Neural cell (in vitro differentiated cells): Measurements from ENCODE around the gene DCC. TPM values are rescaled to one million over a fixed set of nuclear protein-coding genes. Genes with fewer than 3 reads are reported as not detected.

Experiments used
- H2AFZ ChIP-seq: fragments of 200-600, 300-800 bp; sonication (generic), shearing (Covaris generic); 2 replicates; pipeline ENCODE4 v1.6.0; 2014; ENCODE audit warnings: low read depth, mild to moderate bottlenecking, antibody characterized with exemption, low read length, moderate library complexity
- H3F3A ChIP-seq: fragments of 200-600 bp; shearing (Covaris generic); 2 replicates; pipeline ENCODE4 v1.6.1; 2016; ENCODE audit warnings: mild to moderate bottlenecking, moderate library complexity, mixed read lengths, antibody characterized with exemption, low read length; ENCODE audit not compliant: insufficient read depth, poor library complexity, severe bottlenecking
- H3K27ac ChIP-seq: fragments of 200-600, 300-800 bp; sonication (generic), shearing (Covaris generic); 2 replicates; pipeline ENCODE4 v1.5.1; 2014; ENCODE audit warnings: mild to moderate bottlenecking, low read length, moderate library complexity
- H3K27me3 ChIP-seq: fragments of 300-800, 200-600 bp; sonication (generic), shearing (Covaris generic); 2 replicates; pipeline ENCODE4 v1.6.0; 2014; ENCODE audit warnings: mild to moderate bottlenecking, low read depth, low read length, moderate library complexity; ENCODE audit not compliant: insufficient read depth
- H3K36me3 ChIP-seq: fragments of 300-800, 200-600 bp; sonication (generic), shearing (Covaris generic); 2 replicates; pipeline ENCODE4 v1.5.1; 2014; ENCODE audit warnings: mild to moderate bottlenecking, antibody characterized with exemption, low read length, moderate library complexity; ENCODE audit not compliant: insufficient read depth
- H3K4me2 ChIP-seq: fragments of 300-800, 200-600 bp; sonication (generic), shearing (Covaris generic); 2 replicates; pipeline ENCODE4 v1.6.0; 2014; ENCODE audit warnings: mild to moderate bottlenecking, low read length
- H3K4me3 ChIP-seq: fragments of 300-800, 200-600 bp; sonication (generic), shearing (Covaris generic); 2 replicates; pipeline ENCODE4 v1.5.1; 2014; ENCODE audit warnings: mild to moderate bottlenecking, low read length, moderate library complexity
- H3K79me2 ChIP-seq: fragments of 200-600 bp; shearing (Covaris generic); replicated peaks from 2 replicates; pipeline ENCODE4 v1.6.0; 2014; ENCODE audit warnings: mild to moderate bottlenecking, low read length, moderate library complexity; ENCODE audit not compliant: insufficient read depth
- H3K9ac ChIP-seq: fragments of 300-800, 200-600 bp; sonication (generic), shearing (Covaris generic); 2 replicates; pipeline ENCODE4 v1.6.1; 2016; ENCODE audit warnings: mild to moderate bottlenecking, low read length, mixed read lengths
- H3K9me2 ChIP-seq: fragments of 200-600 bp; shearing (Covaris generic); 2 replicates; pipeline ENCODE4 v1.6.1; 2016; ENCODE audit warnings: mild to moderate bottlenecking, low read length, mixed read lengths; ENCODE audit not compliant: insufficient read depth
- H3K9me3 ChIP-seq: fragments of 200-600, 300-800 bp; sonication (generic), shearing (Covaris generic); 2 replicates; pipeline ENCODE4 v1.6.1; 2016; ENCODE audit warnings: mild to moderate bottlenecking, mixed run types, low read length, moderate library complexity, mixed read lengths
- H4K20me1 ChIP-seq: fragments of 200-600 bp; shearing (Covaris generic); 2 replicates; pipeline ENCODE4 v1.6.1; 2016; ENCODE audit warnings: mild to moderate bottlenecking, mixed run types; ENCODE audit not compliant: insufficient read depth
- EP300 ChIP-seq: fragments of 450-650 bp; conservative IDR thresholded peaks from 2 replicates; pipeline ENCODE4 v1.6.1; 2014; ENCODE audit warnings: antibody characterized with exemption, mild to moderate bottlenecking, moderate library complexity; ENCODE audit not compliant: poor library complexity, severe bottlenecking
- EZH2 ChIP-seq: fragments of 200-600, 300-800 bp; shearing (Covaris generic), sonication (generic); IDR thresholded peaks from 2 replicates; pipeline ENCODE4 v1.6.1; 2014; ENCODE audit warnings: antibody characterized with exemption, low read length, borderline replicate concordance, mild to moderate bottlenecking; ENCODE audit not compliant: insufficient read depth, poor library complexity, severe bottlenecking
- MXI1 ChIP-seq: fragments of 450-650 bp; conservative IDR thresholded peaks from 2 replicates; pipeline ENCODE4 v1.6.1; 2014; ENCODE audit warnings: antibody characterized with exemption, mild to moderate bottlenecking; ENCODE audit not compliant: poor library complexity, severe bottlenecking
- POLR2AphosphoS5 ChIP-seq: IDR thresholded peaks from 2 replicates; pipeline ENCODE4 v1.6.1; 2012
- RAD21 ChIP-seq: fragments of 450-650 bp; conservative IDR thresholded peaks from 2 replicates; pipeline ENCODE4 v1.6.1; 2014; ENCODE audit warnings: antibody characterized with exemption, mild to moderate bottlenecking, moderate library complexity
- SMC3 ChIP-seq: fragments of 450-650 bp; conservative IDR thresholded peaks from 2 replicates; pipeline ENCODE4 v1.6.1; 2014; ENCODE audit warnings: antibody characterized with exemption, mild to moderate bottlenecking, moderate library complexity; ENCODE audit not compliant: poor library complexity
- TAF1 ChIP-seq: IDR thresholded peaks from 2 replicates; pipeline ENCODE4 v1.6.1; 2012; ENCODE audit warnings: low read depth
- polyA plus RNA-seq: library from polyadenylated mRNA; depleted of rRNA; stranded (reverse); fragments of >200 nt; gene quantifications from 2 replicates; pipeline ENCODE4 v1.2.3, GENCODE V29; 2014
- TF ChIP-seq, protein P1 (sequence below): IDR thresholded peaks from 2 replicates; pipeline ENCODE4 v1.6.1; 2012; ENCODE audit warnings: borderline replicate concordance
- TF ChIP-seq, protein P2 (sequence below): fragments of 450-650 bp; IDR thresholded peaks from 2 replicates; pipeline ENCODE4 v1.5.1; 2014; ENCODE audit warnings: antibody characterized with exemption, mild to moderate bottlenecking, moderate library complexity; ENCODE audit not compliant: poor library complexity, severe bottlenecking

DCC gene
- polyA plus RNA-seq, 1 donor from 2014 or later = 40.7 TPM

DNA sequence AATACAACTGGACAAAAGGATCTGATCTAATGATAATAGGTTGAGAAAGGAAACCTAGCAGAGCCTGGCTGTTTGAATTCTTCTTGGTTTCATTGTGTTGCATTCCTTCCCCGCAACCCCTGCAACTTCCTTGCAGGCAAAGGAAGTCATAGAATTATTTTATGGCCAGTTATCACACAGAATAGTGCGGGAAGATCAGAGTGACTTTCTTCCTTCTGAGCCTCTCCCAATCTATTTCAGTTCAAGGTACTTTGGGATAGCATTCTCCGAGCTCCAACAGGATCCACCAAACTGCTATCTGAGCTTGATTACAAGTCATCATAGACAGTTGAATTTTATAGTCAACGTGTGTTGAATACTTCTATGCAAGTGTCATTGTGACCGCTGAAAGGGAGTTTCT is 441.1 kb downstream of the DCC start:
- Histone ChIP-seq H3K9me3 (no peaks in the 10 kb centered on the region), H3K27me3 (no peaks in the 10 kb centered on the region)

DNA sequence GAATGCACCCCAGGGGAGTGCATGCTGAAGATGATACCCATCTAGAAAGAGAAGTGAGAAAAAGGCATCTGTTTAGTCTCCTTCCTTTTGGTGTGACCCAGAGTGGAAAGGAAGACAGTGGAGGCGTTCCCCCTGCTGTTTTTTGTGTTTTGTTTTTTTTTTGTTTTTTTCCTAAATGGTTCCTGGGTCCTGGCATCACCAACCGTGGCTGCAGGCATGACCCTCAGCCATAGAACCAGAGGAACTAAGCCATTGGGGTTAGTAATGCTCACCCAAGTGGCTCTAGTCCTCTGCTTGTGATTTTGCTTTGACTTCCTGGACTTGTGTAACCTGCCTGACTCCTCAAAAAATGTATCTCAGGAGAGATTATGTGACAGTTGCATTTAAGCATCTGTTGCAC is 451.3 kb downstream of the DCC start:
- H3K27ac ChIP-seq = no peak overlapping the region
- H2AFZ ChIP-seq = no peak overlapping the region
- no peak overlapping the region for H3K4me2 ChIP-seq
- no peak overlapping the region for H3K9ac ChIP-seq
- no peaks in the 10 kb centered on the region for H3K27me3 ChIP-seq
- H3F3A ChIP-seq = no peaks in the 10 kb centered on the region
- H3K79me2 ChIP-seq = peaks cover 6% of the 10 kb centered on the region
- H4K20me1 ChIP-seq = no peaks in the 10 kb centered on the region
- TF ChIP-seq EP300 = no peak
- TF ChIP-seq, protein P1, sequence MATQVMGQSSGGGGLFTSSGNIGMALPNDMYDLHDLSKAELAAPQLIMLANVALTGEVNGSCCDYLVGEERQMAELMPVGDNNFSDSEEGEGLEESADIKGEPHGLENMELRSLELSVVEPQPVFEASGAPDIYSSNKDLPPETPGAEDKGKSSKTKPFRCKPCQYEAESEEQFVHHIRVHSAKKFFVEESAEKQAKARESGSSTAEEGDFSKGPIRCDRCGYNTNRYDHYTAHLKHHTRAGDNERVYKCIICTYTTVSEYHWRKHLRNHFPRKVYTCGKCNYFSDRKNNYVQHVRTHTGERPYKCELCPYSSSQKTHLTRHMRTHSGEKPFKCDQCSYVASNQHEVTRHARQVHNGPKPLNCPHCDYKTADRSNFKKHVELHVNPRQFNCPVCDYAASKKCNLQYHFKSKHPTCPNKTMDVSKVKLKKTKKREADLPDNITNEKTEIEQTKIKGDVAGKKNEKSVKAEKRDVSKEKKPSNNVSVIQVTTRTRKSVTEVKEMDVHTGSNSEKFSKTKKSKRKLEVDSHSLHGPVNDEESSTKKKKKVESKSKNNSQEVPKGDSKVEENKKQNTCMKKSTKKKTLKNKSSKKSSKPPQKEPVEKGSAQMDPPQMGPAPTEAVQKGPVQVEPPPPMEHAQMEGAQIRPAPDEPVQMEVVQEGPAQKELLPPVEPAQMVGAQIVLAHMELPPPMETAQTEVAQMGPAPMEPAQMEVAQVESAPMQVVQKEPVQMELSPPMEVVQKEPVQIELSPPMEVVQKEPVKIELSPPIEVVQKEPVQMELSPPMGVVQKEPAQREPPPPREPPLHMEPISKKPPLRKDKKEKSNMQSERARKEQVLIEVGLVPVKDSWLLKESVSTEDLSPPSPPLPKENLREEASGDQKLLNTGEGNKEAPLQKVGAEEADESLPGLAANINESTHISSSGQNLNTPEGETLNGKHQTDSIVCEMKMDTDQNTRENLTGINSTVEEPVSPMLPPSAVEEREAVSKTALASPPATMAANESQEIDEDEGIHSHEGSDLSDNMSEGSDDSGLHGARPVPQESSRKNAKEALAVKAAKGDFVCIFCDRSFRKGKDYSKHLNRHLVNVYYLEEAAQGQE = no peak
- H3K9me2 ChIP-seq = no peaks in the 10 kb centered on the region
- peaks cover 10% of the 10 kb centered on the region for H3K9me3 ChIP-seq
- H3K4me3 ChIP-seq = no peak overlapping the region
- no peaks in the 10 kb centered on the region for H3K36me3 ChIP-seq

More for the DNA sequence above, 441.1 kb downstream of the DCC start:
- H3F3A ChIP-seq = no peaks in the 10 kb centered on the region
- H3K36me3 ChIP-seq = no peaks in the 10 kb centered on the region
- H2AFZ ChIP-seq = no peak overlapping the region
- H4K20me1 ChIP-seq = no peaks in the 10 kb centered on the region
- TF ChIP-seq TAF1 = no peak
- no peak for TF ChIP-seq EP300
- TF ChIP-seq, protein P2, sequence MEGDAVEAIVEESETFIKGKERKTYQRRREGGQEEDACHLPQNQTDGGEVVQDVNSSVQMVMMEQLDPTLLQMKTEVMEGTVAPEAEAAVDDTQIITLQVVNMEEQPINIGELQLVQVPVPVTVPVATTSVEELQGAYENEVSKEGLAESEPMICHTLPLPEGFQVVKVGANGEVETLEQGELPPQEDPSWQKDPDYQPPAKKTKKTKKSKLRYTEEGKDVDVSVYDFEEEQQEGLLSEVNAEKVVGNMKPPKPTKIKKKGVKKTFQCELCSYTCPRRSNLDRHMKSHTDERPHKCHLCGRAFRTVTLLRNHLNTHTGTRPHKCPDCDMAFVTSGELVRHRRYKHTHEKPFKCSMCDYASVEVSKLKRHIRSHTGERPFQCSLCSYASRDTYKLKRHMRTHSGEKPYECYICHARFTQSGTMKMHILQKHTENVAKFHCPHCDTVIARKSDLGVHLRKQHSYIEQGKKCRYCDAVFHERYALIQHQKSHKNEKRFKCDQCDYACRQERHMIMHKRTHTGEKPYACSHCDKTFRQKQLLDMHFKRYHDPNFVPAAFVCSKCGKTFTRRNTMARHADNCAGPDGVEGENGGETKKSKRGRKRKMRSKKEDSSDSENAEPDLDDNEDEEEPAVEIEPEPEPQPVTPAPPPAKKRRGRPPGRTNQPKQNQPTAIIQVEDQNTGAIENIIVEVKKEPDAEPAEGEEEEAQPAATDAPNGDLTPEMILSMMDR = no peak
- TF ChIP-seq, protein P1 = no peak
- TF ChIP-seq EZH2 = no peak
- no peak for TF ChIP-seq RAD21
- TF ChIP-seq MXI1 = no peak
- TF ChIP-seq SMC3 = no peak
- no peak for TF ChIP-seq POLR2AphosphoS5
- no peaks in the 10 kb centered on the region for H3K79me2 ChIP-seq
- no peak overlapping the region for H3K27ac ChIP-seq
- no peak overlapping the region for H3K9ac ChIP-seq
- no peaks in the 10 kb centered on the region for H3K9me2 ChIP-seq
- no peak overlapping the region for H3K4me3 ChIP-seq
- no peak overlapping the region for H3K4me2 ChIP-seq
